SK-N-SH (cell line): ENCODE results near the gene NPS. TPM values are rescaled to one million over a fixed set of nuclear protein-coding genes. Genes with fewer than 3 reads are reported as not detected.

Experiments used
- CTCF ChIA-PET: fragments of 300-600, 350-600 bp; formaldehyde crosslinking; extraction: SDS; loops from one replicate; lab custom pipeline; 2021; lab: Yijun Ruan, JAX
- POLR2A ChIA-PET: fragments of 350-600 bp; sonication (Branson Sonifier 250); formaldehyde crosslinking; extraction: SDS; loops from one replicate; lab custom pipeline; 2020; ENCODE audit warnings: antibody characterized with exemption, inconsistent platforms; lab: Yijun Ruan, JAX
- DNase-seq: peaks from one replicate; pipeline ENCODE4 v3.0.0; 2012
- H2AFZ ChIP-seq: fragments of 200-600 bp; sonication (generic); 2 replicates; pipeline ENCODE4 v1.8.1; 2016; ENCODE audit warnings: antibody characterized with exemption, mild to moderate bottlenecking, low read depth
- H3F3A ChIP-seq: fragments of 200-600 bp; sonication (generic); replicated peaks from 2 replicates; pipeline ENCODE3; 2016; ENCODE audit warnings: antibody characterized with exemption, mild to moderate bottlenecking; ENCODE audit not compliant: insufficient read depth
- H3K27ac ChIP-seq, 2 experiments: fragments of 200-500 bp in 1 of 2; fragments of 200-600 bp in 1 of 2; sonication (Bioruptor generic) in 1 of 2; sonication (generic), shearing (Covaris generic) in 1 of 2; 2 replicates each; pipeline versions ENCODE4 v1.5.1 to v1.6.1; 2014 to 2016; ENCODE audit warnings: low read depth in 2 of 2, inconsistent platforms in 1 of 2, low read length in 1 of 2, mild to moderate bottlenecking in 1 of 2, mixed read lengths in 1 of 2
- H3K27me3 ChIP-seq: fragments of 200-600 bp; sonication (generic), shearing (Covaris generic); 2 replicates; pipeline ENCODE4 v1.6.1; 2016; ENCODE audit warnings: mixed run types; ENCODE audit not compliant: insufficient read depth
- H3K36me3 ChIP-seq, 2 experiments: fragments of 200-500 bp in 1 of 2; fragments of 200-600 bp in 1 of 2; sonication (Bioruptor generic) in 1 of 2; sonication (generic) in 1 of 2; replicated peaks in 1 of 2; 2 replicates each; pipeline versions ENCODE3 to v1.5.1; 2014 to 2016; ENCODE audit warnings: low read length in 1 of 2, mild to moderate bottlenecking in 1 of 2; ENCODE audit not compliant: insufficient read depth in 2 of 2, control insufficient read depth in 1 of 2
- H3K4me1 ChIP-seq, 2 experiments: fragments of 200-500 bp in 1 of 2; fragments of 200-600 bp in 1 of 2; sonication (Bioruptor generic) in 1 of 2; sonication (generic), shearing (Covaris generic) in 1 of 2; 2 replicates each; pipeline versions ENCODE4 v1.5.1 to v1.6.1; 2014 to 2016; ENCODE audit warnings: low read depth in 1 of 2, low read length in 1 of 2, mixed run types in 1 of 2; ENCODE audit not compliant: insufficient read depth in 2 of 2, control insufficient read depth in 1 of 2
- H3K4me2 ChIP-seq: fragments of 200-600 bp; sonication (generic), shearing (Covaris generic); 2 replicates; pipeline ENCODE4 v1.6.1; 2017; ENCODE audit warnings: mixed run types
- H3K4me3 ChIP-seq, 2 experiments: fragments of 200-500 bp in 1 of 2; fragments of 200-600 bp in 1 of 2; sonication (Bioruptor generic) in 1 of 2; sonication (generic), shearing (Covaris generic) in 1 of 2; 2 replicates each; pipeline versions ENCODE4 v1.5.1 to v1.8.1; 2014 to 2016; ENCODE audit warnings: low read depth in 2 of 2, inconsistent platforms in 1 of 2, low read length in 1 of 2, mild to moderate bottlenecking in 1 of 2, mixed read lengths in 1 of 2, moderate library complexity in 1 of 2
- H3K79me2 ChIP-seq: fragments of 200-600 bp; sonication (generic); 2 replicates; pipeline ENCODE4 v1.8.1; 2017; ENCODE audit warnings: mild to moderate bottlenecking; ENCODE audit not compliant: insufficient read depth
- H3K9ac ChIP-seq: fragments of 200-600 bp; sonication (generic); 2 replicates; pipeline ENCODE4 v1.6.1; 2017; ENCODE audit warnings: mixed run types
- H3K9me2 ChIP-seq: fragments of 200-600 bp; sonication (generic); 2 replicates; pipeline ENCODE4 v1.6.1; 2017; ENCODE audit warnings: mixed run types
- H3K9me3 ChIP-seq: fragments of 200-600 bp; sonication (generic); 2 replicates; pipeline ENCODE4 v1.6.1; 2017; ENCODE audit warnings: mixed run types, mild to moderate bottlenecking, moderate library complexity
- H4K20me1 ChIP-seq: fragments of 200-600 bp; sonication (generic); 2 replicates; pipeline ENCODE4 v1.6.1; 2017; ENCODE audit warnings: mild to moderate bottlenecking, mixed run types; ENCODE audit not compliant: insufficient read depth
- ELF1 ChIP-seq: IDR thresholded peaks from 2 replicates; pipeline ENCODE4 v1.4.0; 2012
- EZH2phosphoT487 ChIP-seq: fragments of 200-600 bp; sonication (generic); IDR thresholded peaks from 2 replicates; pipeline ENCODE4 v1.6.1; 2017; ENCODE audit warnings: low read depth, mixed run types, mild to moderate bottlenecking, antibody characterized with exemption, moderate library complexity, borderline replicate concordance
- FOSL2 ChIP-seq: IDR thresholded peaks from 2 replicates; pipeline ENCODE4 v1.4.0; 2012; ENCODE audit warnings: low read depth, mild to moderate bottlenecking, moderate library complexity, borderline replicate concordance
- FOXJ3 ChIP-seq: sonication (generic); formaldehyde crosslinking; IDR thresholded peaks from 2 replicates; pipeline ENCODE4 v1.5.1; 2020; ENCODE audit warnings: mild to moderate bottlenecking, missing genetic modification reagents
- GABPA ChIP-seq: IDR thresholded peaks from 2 replicates; pipeline ENCODE4 v1.4.0; 2012; ENCODE audit warnings: low read depth, mild to moderate bottlenecking
- GATA2 ChIP-seq: sonication (generic); formaldehyde crosslinking; IDR thresholded peaks from 2 replicates; pipeline ENCODE4 v1.5.0; 2020; ENCODE audit warnings: mild to moderate bottlenecking, missing genetic modification reagents
- MEF2A ChIP-seq: IDR thresholded peaks from 2 replicates; pipeline ENCODE4 v1.4.0; 2012; ENCODE audit warnings: low read depth, borderline replicate concordance
- MXI1 ChIP-seq: IDR thresholded peaks from 2 replicates; pipeline ENCODE4 v1.6.1; 2012; ENCODE audit warnings: mild to moderate bottlenecking, low read depth, low read length, improper control_type of control experiment
- NFIC ChIP-seq: IDR thresholded peaks from 2 replicates; pipeline ENCODE4 v1.4.0; 2012; ENCODE audit warnings: borderline replicate concordance
- NRF1 ChIP-seq: IDR thresholded peaks from 2 replicates; pipeline ENCODE4 v1.6.1; 2012; ENCODE audit warnings: low read depth, mild to moderate bottlenecking, low read length
- RAD21 ChIP-seq: IDR thresholded peaks from 2 replicates; pipeline ENCODE4 v1.6.1; 2012; ENCODE audit warnings: mild to moderate bottlenecking, low read length
- REST ChIP-seq: IDR thresholded peaks from 2 replicates; pipeline ENCODE4 v1.6.1; 2012; ENCODE audit warnings: mild to moderate bottlenecking, low read depth, low read length, moderate library complexity
- RFX5 ChIP-seq: IDR thresholded peaks from 2 replicates; pipeline ENCODE4 v1.6.1; 2012; ENCODE audit warnings: mild to moderate bottlenecking, improper control_type of control experiment, low read length
- RXRA ChIP-seq: IDR thresholded peaks from 2 replicates; pipeline ENCODE4 v1.4.0; 2012; ENCODE audit warnings: low read depth, mild to moderate bottlenecking, borderline replicate concordance
- SMC3 ChIP-seq: IDR thresholded peaks from 2 replicates; pipeline ENCODE4 v1.6.1; 2012; ENCODE audit warnings: low read depth, low read length, improper control_type of control experiment
- TCF12 ChIP-seq: IDR thresholded peaks from 2 replicates; pipeline ENCODE4 v1.4.0; 2012
- TEAD4 ChIP-seq: IDR thresholded peaks from 2 replicates; pipeline ENCODE4 v1.4.0; 2012; ENCODE audit warnings: mild to moderate bottlenecking, borderline replicate concordance; ENCODE audit not compliant: insufficient read depth
- WGBS: methylation state at CpG from one replicate; pipeline ENCODE4 v1.1.6; 2017; ENCODE audit warnings: low lambda C conversion rate; 5-methylcytosine and 5-hydroxymethylcytosine counted together
- polyA plus RNA-seq, 3 experiments: library from polyadenylated mRNA; depleted of rRNA; stranded (reverse); fragments of >200 nt; gene quantifications; 2 replicates each; pipeline ENCODE4 v1.2.3, GENCODE V29; 2012
- TF ChIP-seq, protein P1 (sequence below): IDR thresholded peaks from 2 replicates; pipeline ENCODE4 v1.4.0; 2012; ENCODE audit warnings: low read depth
- TF ChIP-seq, protein P2 (sequence below): IDR thresholded peaks from 2 replicates; pipeline ENCODE4 v1.4.0; 2012; ENCODE audit warnings: low read depth, borderline replicate concordance

Gene NPS
- polyA plus RNA-seq, 1 of the 3 experiments (the other 2 are of a cell fraction): not detected

GRCh38 chr10:127527320-127527719 is 21.8 kb upstream of the NPS start:
- Histone ChIP-seq H3K9ac (no peak overlapping the region), H3K9me2 (no peaks in the 10 kb centered on the region), H4K20me1 (no peaks in the 10 kb centered on the region), H2AFZ (no peak overlapping the region), H3K9me3 (no peaks in the 10 kb centered on the region), H3K4me1 (no peaks in the 10 kb centered on the region; a peak in 2 of 4 replicates), H3K36me3 (no peaks in the 10 kb centered on the region), H3K79me2 (no peaks in the 10 kb centered on the region), H3K27me3 (no peaks in the 10 kb centered on the region), H3K27ac (no peak overlapping the region), H3F3A (no peaks in the 10 kb centered on the region)
- ChIA-PET CTCF (no interaction called here), POLR2A (no interaction called here)
- 30% methylated on average over 4 of the region's 4 CpGs for WGBS
- TF ChIP-seq GATA2 (no peak), FOXJ3 (no peak), EZH2phosphoT487 (no peak), MXI1 (no peak), TEAD4 (no peak), FOSL2 (no peak), ELF1 (no peak), REST (no peak), TCF12 (no peak), SMC3 (no peak), RAD21 (no peak), RFX5 (no peak), MEF2A (no peak), RXRA (no peak), NRF1 (no peak), GABPA (no peak), NFIC (no peak)
- TF ChIP-seq, protein P1, sequence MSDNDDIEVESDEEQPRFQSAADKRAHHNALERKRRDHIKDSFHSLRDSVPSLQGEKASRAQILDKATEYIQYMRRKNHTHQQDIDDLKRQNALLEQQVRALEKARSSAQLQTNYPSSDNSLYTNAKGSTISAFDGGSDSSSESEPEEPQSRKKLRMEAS: no peak
- TF ChIP-seq, protein P2, sequence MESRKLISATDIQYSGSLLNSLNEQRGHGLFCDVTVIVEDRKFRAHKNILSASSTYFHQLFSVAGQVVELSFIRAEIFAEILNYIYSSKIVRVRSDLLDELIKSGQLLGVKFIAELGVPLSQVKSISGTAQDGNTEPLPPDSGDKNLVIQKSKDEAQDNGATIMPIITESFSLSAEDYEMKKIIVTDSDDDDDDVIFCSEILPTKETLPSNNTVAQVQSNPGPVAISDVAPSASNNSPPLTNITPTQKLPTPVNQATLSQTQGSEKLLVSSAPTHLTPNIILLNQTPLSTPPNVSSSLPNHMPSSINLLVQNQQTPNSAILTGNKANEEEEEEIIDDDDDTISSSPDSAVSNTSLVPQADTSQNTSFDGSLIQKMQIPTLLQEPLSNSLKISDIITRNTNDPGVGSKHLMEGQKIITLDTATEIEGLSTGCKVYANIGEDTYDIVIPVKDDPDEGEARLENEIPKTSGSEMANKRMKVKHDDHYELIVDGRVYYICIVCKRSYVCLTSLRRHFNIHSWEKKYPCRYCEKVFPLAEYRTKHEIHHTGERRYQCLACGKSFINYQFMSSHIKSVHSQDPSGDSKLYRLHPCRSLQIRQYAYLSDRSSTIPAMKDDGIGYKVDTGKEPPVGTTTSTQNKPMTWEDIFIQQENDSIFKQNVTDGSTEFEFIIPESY: no peak
- TF ChIP-seq, all 33 proteins: peak for 0
- no peak for DNase-seq
- Histone ChIP-seq H3K4me2 (no peak overlapping the region), H3K4me3 (no peak overlapping the region)
